Cardiac muscle cell (in vitro differentiated cells and primary cell): ENCODE results near the gene JHY. TPM values are rescaled to one million over a fixed set of nuclear protein-coding genes. Genes with fewer than 3 reads are reported as not detected.

Experiments used
- DNase-seq, 2 donors: peaks; one replicate each; pipeline versions ENCODE4 v3.0.0 to v3.0.0-alpha.2; 2010 to 2017; ENCODE audit warnings: low read depth in 1 of 2, low spot score in 1 of 2
- H3K27ac ChIP-seq: fragments of 200-600 bp; sonication (generic); 2 replicates; pipeline ENCODE4 v1.5.1; 2016
- H3K27me3 ChIP-seq: fragments of 200-600 bp; sonication (generic); 2 replicates; pipeline ENCODE4 v1.6.0; 2016; ENCODE audit warnings: control low read depth
- H3K36me3 ChIP-seq: fragments of 200-600 bp; sonication (generic); 2 replicates; pipeline ENCODE4 v1.5.1; 2016; ENCODE audit warnings: control low read depth
- H3K4me1 ChIP-seq: fragments of 200-600 bp; sonication (generic); 2 replicates; pipeline ENCODE4 v1.8.1; 2017; ENCODE audit warnings: low read depth, mild to moderate bottlenecking, mixed run types
- H3K4me3 ChIP-seq: fragments of 200-600 bp; sonication (generic); 2 replicates; pipeline ENCODE4 v1.5.1; 2016; ENCODE audit warnings: mild to moderate bottlenecking
- H3K9me3 ChIP-seq: fragments of 200-600 bp; sonication (generic); 2 replicates; pipeline ENCODE4 v1.5.1; 2017; ENCODE audit warnings: low read depth, mild to moderate bottlenecking, control low read depth
- CTCF ChIP-seq: IDR thresholded peaks from 2 replicates; pipeline ENCODE4 v1.5.1; 2012; ENCODE audit warnings: low read depth, mild to moderate bottlenecking, low read length
- polyA plus RNA-seq: library from polyadenylated mRNA; unstranded; fragments of >200 nt; fragmentation: Nextera tagmentation; extraction: Ambion mirVana; gene quantifications from 2 replicates; pipeline ENCODE4 v1.2.1, GENCODE V29; 2016
- total RNA-seq: library from RNA; depleted of rRNA; stranded (reverse); fragments of >200 nt; gene quantifications from 2 replicates; pipeline ENCODE4 v1.2.3, GENCODE V29; 2016

Gene JHY
- total and polyA plus RNA-seq, 2 experiments from 2014 or later = 2.3 to 2.5 TPM

DNA sequence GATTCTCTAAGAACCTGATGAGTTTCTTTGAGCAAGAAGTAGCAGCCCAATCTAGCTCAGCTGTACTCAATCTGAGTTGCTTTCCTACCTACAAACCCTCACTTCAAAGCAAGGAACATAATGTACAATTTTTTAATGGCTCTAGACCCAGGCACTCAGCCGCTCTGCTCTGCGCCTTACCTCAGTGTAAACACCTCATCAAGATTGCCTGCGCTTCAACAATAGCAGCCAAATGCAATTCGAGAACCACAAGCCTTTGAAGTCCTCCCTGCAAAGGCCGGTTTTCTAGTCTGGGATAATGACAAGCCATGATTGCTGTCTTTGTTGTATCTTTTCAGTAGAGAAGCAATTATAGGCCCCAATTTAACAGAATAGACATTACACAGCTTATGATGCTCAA is 38.0 kb downstream of the JHY start:
- H3K9me3 ChIP-seq = no peaks in the 10 kb centered on the region
- TF ChIP-seq CTCF = no peak
- DNase-seq = no peak
- H3K36me3 ChIP-seq = no peaks in the 10 kb centered on the region
- H3K27me3 ChIP-seq = no peaks in the 10 kb centered on the region
- H3K4me1 ChIP-seq = no peaks in the 10 kb centered on the region
- H3K4me3 ChIP-seq = no peak overlapping the region
- no peak overlapping the region for H3K27ac ChIP-seq

DNA sequence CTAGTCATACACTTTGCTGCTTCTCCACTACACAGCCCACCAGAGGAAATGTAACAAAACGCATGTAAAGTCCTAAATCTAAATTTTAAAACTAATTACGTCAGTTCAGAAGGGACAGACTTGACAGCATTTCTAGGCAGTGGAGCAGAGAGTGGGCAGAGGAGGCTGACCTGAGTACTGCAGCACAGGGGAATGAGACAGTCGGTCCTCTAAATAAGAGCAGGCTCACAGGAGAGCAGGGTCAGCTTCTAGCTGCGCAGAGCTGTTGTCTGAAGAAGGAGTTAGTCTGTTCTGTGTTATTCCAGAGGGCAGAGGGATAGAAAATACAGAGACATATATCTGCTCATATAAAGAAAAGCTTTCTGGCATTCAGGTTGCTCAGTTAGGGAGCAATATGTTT is 40.3 kb downstream of the JHY start:
- Histone ChIP-seq H3K27ac (no peak overlapping the region), H3K36me3 (no peaks in the 10 kb centered on the region), H3K9me3 (no peaks in the 10 kb centered on the region), H3K4me3 (no peak overlapping the region), H3K27me3 (no peaks in the 10 kb centered on the region), H3K4me1 (no peaks in the 10 kb centered on the region)
- DNase-seq = peak in 1 of 2 donors; percentile 13
- no peak for TF ChIP-seq CTCF

- H3K27ac ChIP-seq = no peak overlapping the region
These were observed 40.7 kb downstream of the JHY start for GRCh38 chr11:122923302-122923701.

DNA sequence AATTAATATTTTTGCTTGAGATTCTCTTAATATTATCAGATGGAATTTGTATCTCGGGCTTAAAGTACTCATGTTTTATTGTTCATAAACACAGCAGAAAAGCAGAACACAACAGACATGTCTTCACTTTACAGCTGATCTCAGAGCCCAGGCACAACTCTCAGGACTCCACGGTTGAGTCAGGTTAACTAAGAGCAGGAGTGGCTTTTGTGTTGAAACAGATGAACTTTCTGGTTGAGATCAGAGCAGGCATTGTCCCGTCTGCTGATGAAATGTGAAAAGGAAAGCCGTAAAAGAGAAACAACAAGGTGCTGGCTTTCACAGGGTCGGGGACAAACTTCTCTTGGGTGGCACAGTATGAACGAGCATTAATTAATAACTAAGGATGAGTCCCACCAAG is 49.0 kb downstream of the JHY start:
- no peaks in the 10 kb centered on the region for H3K4me1 ChIP-seq
- no peaks in the 10 kb centered on the region for H3K9me3 ChIP-seq
- H3K27ac ChIP-seq = no peak overlapping the region
- H3K36me3 ChIP-seq = no peaks in the 10 kb centered on the region
- no peak for TF ChIP-seq CTCF
- no peak overlapping the region for H3K4me3 ChIP-seq
- DNase-seq = no peak
- H3K27me3 ChIP-seq = no peaks in the 10 kb centered on the region

More at GRCh38 chr11:122923302-122923701, 40.7 kb downstream of the JHY start:
- H3K4me3 ChIP-seq = no peak overlapping the region
- no peaks in the 10 kb centered on the region for H3K4me1 ChIP-seq
- DNase-seq = no peak
- no peaks in the 10 kb centered on the region for H3K27me3 ChIP-seq
- TF ChIP-seq CTCF = no peak
- H3K36me3 ChIP-seq = no peaks in the 10 kb centered on the region
- no peaks in the 10 kb centered on the region for H3K9me3 ChIP-seq

GRCh38 chr11:122933416-122933815 is 50.9 kb downstream of the JHY start:
- no peak overlapping the region for H3K27ac ChIP-seq
- H3K9me3 ChIP-seq = no peaks in the 10 kb centered on the region
- no peaks in the 10 kb centered on the region for H3K36me3 ChIP-seq
- TF ChIP-seq CTCF = no peak
- H3K27me3 ChIP-seq = no peaks in the 10 kb centered on the region
- H3K4me1 ChIP-seq = no peaks in the 10 kb centered on the region
- H3K4me3 ChIP-seq = no peak overlapping the region
- DNase-seq = peak in 1 of 2 donors; percentile 19

DNA sequence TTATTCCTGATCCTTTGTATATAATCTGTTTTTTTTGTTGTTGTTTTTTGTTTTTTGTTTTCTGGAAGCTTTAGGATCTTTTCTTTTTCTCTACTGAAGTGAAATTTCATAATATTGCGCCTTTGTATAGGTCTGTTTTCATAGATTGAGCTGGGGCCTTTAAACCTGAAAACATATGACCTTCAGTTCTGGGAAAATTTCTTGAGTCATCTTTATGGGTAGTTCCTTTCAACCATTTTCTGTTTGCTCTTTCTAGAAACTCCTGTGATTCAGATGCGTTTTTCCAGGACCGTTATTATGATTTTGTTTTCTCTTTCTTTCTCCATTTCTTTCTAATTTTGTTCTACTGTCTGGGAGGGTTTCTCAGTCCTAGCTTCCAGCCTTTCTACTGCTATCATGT is 55.4 kb downstream of the JHY start:
- Histone ChIP-seq H3K36me3 (no peaks in the 10 kb centered on the region), H3K4me3 (no peak overlapping the region), H3K4me1 (no peaks in the 10 kb centered on the region), H3K9me3 (no peaks in the 10 kb centered on the region), H3K27ac (no peak overlapping the region), H3K27me3 (no peaks in the 10 kb centered on the region)
- no peak for TF ChIP-seq CTCF
- no peak for DNase-seq
